NT2/D1 (cell line): ENCODE data around the gene APOLD1.
"Not testable (repeated sequence)": the region's sequence is repeated elsewhere in the genome, so short reads cannot be mapped to it uniquely, and the experiment has no call there.

Source experiments
- YY1 ChIP-seq: IDR thresholded peaks from 2 replicates; pipeline ENCODE4 v1.6.1; 2011; ENCODE audit not compliant: insufficient read length, insufficient read depth
- ZNF274 ChIP-seq: IDR thresholded peaks from 2 replicates; pipeline ENCODE4 v1.6.1; 2011; ENCODE audit warnings: mild to moderate bottlenecking, low read depth, low read length

- not testable (repeated sequence) for TF ChIP-seq ZNF274, YY1
These were observed 22.1 kb downstream of the APOLD1 start for GRCh38 chr12:12807517-12807903.
